NT2/D1 (cell line): ENCODE results near the gene WDR36.

Experiments
- DNase-seq: peaks from one replicate; pipeline ENCODE4 v3.0.0-alpha.2; 2011; ENCODE audit warnings: low read depth, low spot score
- H3K27me3 ChIP-seq: 2 replicates; pipeline ENCODE4 v1.6.0; 2011; ENCODE audit warnings: mild to moderate bottlenecking; ENCODE audit not compliant: insufficient read length, insufficient read depth
- H3K36me3 ChIP-seq: 2 replicates; pipeline ENCODE4 v1.6.1; 2011; ENCODE audit warnings: mild to moderate bottlenecking, low read length, mixed read lengths; ENCODE audit not compliant: insufficient read depth, insufficient read length
- H3K4me1 ChIP-seq: 2 replicates; pipeline ENCODE4 v1.5.1; 2011; ENCODE audit not compliant: insufficient read depth, insufficient read length
- H3K4me3 ChIP-seq: 2 replicates; pipeline ENCODE4 v1.5.1; 2011; ENCODE audit warnings: low read depth; ENCODE audit not compliant: insufficient read length
- H3K9ac ChIP-seq: 2 replicates; pipeline ENCODE4 v1.6.0; 2011; ENCODE audit warnings: low read depth; ENCODE audit not compliant: insufficient read length
- H3K9me3 ChIP-seq: 2 replicates; pipeline ENCODE4 v1.5.1; 2011; ENCODE audit warnings: mild to moderate bottlenecking, low read length; ENCODE audit not compliant: insufficient read depth
- SUZ12 ChIP-seq: IDR thresholded peaks from 2 replicates; pipeline ENCODE4 v1.6.1; 2011; ENCODE audit not compliant: insufficient read length, insufficient read depth; ENCODE audit errors: extremely low read depth
- YY1 ChIP-seq: IDR thresholded peaks from 2 replicates; pipeline ENCODE4 v1.6.1; 2011; ENCODE audit not compliant: insufficient read length, insufficient read depth
- ZNF274 ChIP-seq: IDR thresholded peaks from 2 replicates; pipeline ENCODE4 v1.6.1; 2011; ENCODE audit warnings: mild to moderate bottlenecking, low read depth, low read length

Gene WDR36

GRCh38 chr5:111107371-111107770, 15.2 kb downstream of the WDR36 start:
- H3K4me1 ChIP-seq = no peaks in the 10 kb centered on the region
- peaks cover 80% of the 10 kb centered on the region for H3K36me3 ChIP-seq
- H3K4me3 ChIP-seq = no peak overlapping the region
- H3K9ac ChIP-seq = no peak overlapping the region
- H3K27me3 ChIP-seq = no peaks in the 10 kb centered on the region
- no peak for DNase-seq
- TF ChIP-seq SUZ12 = no peak
- TF ChIP-seq ZNF274 = no peak
- TF ChIP-seq YY1 = no peak
- no peaks in the 10 kb centered on the region for H3K9me3 ChIP-seq

- Histone ChIP-seq H3K4me1 (no peaks in the 10 kb centered on the region), H3K4me3 (no peak overlapping the region), H3K9me3 (no peaks in the 10 kb centered on the region), H3K27me3 (no peaks in the 10 kb centered on the region), H3K36me3 (peaks cover 59% of the 10 kb centered on the region), H3K9ac (no peak overlapping the region)
- TF ChIP-seq SUZ12 (no peak), YY1 (no peak), ZNF274 (no peak)
- DNase-seq = no peak
Measured at GRCh38 chr5:111111956-111112355, 19.8 kb downstream of the WDR36 start.

GRCh38 chr5:111113678-111114077, 21.5 kb downstream of the WDR36 start:
- Histone ChIP-seq H3K4me3 (no peak overlapping the region), H3K9ac (no peak overlapping the region)

GRCh38 chr5:111115229-111115628, 23.1 kb downstream of the WDR36 start:
- no peak for TF ChIP-seq ZNF274
- TF ChIP-seq SUZ12 = no peak
- TF ChIP-seq YY1 = no peak
- DNase-seq = no peak
- Histone ChIP-seq H3K36me3 (peaks cover 54% of the 10 kb centered on the region), H3K9ac (no peak overlapping the region), H3K4me1 (no peaks in the 10 kb centered on the region), H3K9me3 (no peaks in the 10 kb centered on the region), H3K27me3 (no peaks in the 10 kb centered on the region), H3K4me3 (no peak overlapping the region)

More at GRCh38 chr5:111113678-111114077, 21.5 kb downstream of the WDR36 start:
- H3K4me1 ChIP-seq = no peaks in the 10 kb centered on the region
- peaks cover 51% of the 10 kb centered on the region for H3K36me3 ChIP-seq
- TF ChIP-seq YY1 (no peak), SUZ12 (no peak), ZNF274 (no peak)
- H3K9me3 ChIP-seq = no peaks in the 10 kb centered on the region
- DNase-seq = no peak
- H3K27me3 ChIP-seq = no peaks in the 10 kb centered on the region

GRCh38 chr5:111116550-111116949, 24.4 kb downstream of the WDR36 start:
- Histone ChIP-seq H3K4me1 (no peaks in the 10 kb centered on the region), H3K4me3 (no peak overlapping the region), H3K36me3 (peaks cover 49% of the 10 kb centered on the region), H3K27me3 (no peaks in the 10 kb centered on the region), H3K9me3 (no peaks in the 10 kb centered on the region), H3K9ac (no peak overlapping the region)
- no peak for DNase-seq
- TF ChIP-seq YY1 (no peak), ZNF274 (no peak), SUZ12 (no peak)

GRCh38 chr5:111117136-111117535, 25.0 kb downstream of the WDR36 start:
- DNase-seq = peak; percentile 35
- peaks cover 49% of the 10 kb centered on the region for H3K36me3 ChIP-seq
- TF ChIP-seq ZNF274 = no peak
- TF ChIP-seq SUZ12 = no peak
- no peak for TF ChIP-seq YY1
- H3K4me3 ChIP-seq = no peak overlapping the region
- H3K4me1 ChIP-seq = no peaks in the 10 kb centered on the region
- H3K9me3 ChIP-seq = no peaks in the 10 kb centered on the region
- H3K9ac ChIP-seq = no peak overlapping the region
- no peaks in the 10 kb centered on the region for H3K27me3 ChIP-seq

- DNase-seq = no peak
- Histone ChIP-seq H3K4me3 (no peak overlapping the region), H3K36me3 (peaks cover 54% of the 10 kb centered on the region), H3K27me3 (no peaks in the 10 kb centered on the region), H3K9me3 (no peaks in the 10 kb centered on the region), H3K9ac (no peak overlapping the region), H3K4me1 (no peaks in the 10 kb centered on the region)
- TF ChIP-seq YY1 = no peak
- TF ChIP-seq ZNF274 = no peak
- TF ChIP-seq SUZ12 = no peak
Measured at GRCh38 chr5:111119221-111119620, 27.1 kb downstream of the WDR36 start.
